ENCODE measurements around the gene CDH13.

Gene CDH13

GRCh38 chr16:82833378-82833993, 206.7 kb downstream of the CDH13 start:
- in situ Hi-C loops (cut with MboI; ENCODE audit: low sequenced_read_pairs), result no loop called here

DNA sequence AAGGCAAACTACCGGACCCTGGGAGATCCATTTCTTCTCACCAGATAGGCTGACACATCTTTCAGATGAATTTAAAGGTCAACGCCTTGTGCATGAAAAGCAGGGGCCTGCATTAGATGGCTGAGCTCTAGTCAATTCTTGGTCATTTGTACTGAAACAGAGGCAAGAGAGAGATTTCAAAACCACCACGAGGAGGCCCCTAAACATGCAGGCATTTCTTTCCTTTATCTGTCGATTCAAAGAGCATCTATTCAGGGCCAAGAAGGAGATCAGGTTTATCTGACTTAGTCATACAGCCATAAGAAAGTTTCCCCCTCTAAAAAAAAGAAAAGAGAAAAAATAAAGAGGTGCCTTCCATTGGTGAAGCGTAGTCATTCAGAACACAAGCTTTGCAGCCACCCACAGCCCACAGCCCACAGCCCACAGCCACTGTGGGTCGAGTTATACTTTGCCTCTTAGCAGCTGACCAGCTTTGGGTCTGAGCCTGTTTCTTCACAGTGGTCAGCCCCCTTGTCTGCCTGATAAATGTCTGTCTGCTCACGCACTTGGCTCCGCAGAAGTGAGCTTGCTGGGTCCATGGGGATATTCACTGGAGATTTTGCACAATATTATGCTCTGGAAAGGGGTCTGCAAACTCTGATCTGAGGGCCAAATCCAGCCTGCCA, 207.5 kb downstream of the CDH13 start:
- in situ Hi-C loops (cut with MboI; ENCODE audit: low sequenced_read_pairs), result no loop called here

GRCh38 chr16:82835487-82836155, 208.9 kb downstream of the CDH13 start:
- in situ Hi-C loops (cut with MboI; ENCODE audit: low sequenced_read_pairs), result no loop called here

DNA sequence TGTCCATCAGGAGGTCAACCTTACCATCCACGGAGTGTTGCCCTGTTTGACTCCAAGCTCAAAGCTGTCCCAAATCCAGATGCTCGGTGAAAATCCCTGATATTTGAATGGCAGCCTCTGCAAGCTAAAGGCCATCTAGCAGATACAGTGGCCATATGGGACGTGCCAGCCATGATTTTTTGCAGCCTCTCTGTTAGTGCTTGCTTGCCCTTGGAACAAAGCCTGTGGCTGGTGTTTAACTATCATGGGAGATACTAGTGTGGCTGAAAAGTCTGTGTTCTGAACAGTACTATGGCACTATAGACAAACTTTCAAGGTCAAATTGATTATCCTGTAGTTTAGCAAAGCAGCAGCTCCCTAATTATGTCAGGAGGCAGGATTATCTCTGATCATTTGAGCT, 214.3 kb downstream of the CDH13 start:
- in situ Hi-C loops (cut with MboI; ENCODE audit: low sequenced_read_pairs), result no loop called here

DNA sequence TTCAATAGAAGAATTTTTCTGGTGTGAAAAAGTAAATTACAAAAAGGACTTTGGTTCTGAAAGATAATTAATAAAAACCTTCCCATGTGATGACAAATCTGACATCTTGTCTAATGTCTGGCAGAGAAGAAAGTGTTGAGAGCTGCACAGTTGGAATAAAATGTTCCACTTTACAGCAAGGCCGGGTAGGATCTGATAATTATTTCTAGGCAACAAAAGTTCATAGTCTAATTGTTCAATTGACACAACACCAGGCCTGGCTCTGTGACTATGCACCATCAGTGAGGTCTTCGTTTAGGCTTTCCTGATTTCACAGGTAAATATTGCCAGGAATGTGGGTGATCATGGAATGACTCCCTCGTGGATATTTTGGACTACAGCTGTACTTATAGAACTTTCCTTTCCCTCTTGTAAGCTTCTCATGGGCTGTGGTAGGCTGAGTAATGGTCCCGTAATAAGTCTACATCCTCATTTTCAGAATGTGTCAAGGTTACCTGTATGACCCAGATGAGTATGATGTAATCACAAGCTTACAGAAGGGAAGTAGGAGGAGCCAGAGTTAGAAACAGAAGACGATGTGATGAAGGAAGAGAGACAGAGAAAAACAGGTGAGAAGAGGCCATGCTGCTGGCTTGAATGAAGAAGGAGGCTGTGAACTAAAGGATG, 217.0 kb downstream of the CDH13 start:
- in situ Hi-C loops (cut with MboI; ENCODE audit: low sequenced_read_pairs), result no loop called here

- in situ Hi-C loops (cut with MboI; ENCODE audit: low sequenced_read_pairs), result no loop called here
These were observed 218.3 kb downstream of the CDH13 start for GRCh38 chr16:82845116-82845515.

GRCh38 chr16:82846806-82847205, 220.0 kb downstream of the CDH13 start:
- in situ Hi-C loops (cut with MboI; ENCODE audit: low sequenced_read_pairs), result no loop called here

- in situ Hi-C loops (cut with MboI; ENCODE audit: low sequenced_read_pairs), result no loop called here
These were observed 221.2 kb downstream of the CDH13 start for GRCh38 chr16:82848013-82848412.

DNA sequence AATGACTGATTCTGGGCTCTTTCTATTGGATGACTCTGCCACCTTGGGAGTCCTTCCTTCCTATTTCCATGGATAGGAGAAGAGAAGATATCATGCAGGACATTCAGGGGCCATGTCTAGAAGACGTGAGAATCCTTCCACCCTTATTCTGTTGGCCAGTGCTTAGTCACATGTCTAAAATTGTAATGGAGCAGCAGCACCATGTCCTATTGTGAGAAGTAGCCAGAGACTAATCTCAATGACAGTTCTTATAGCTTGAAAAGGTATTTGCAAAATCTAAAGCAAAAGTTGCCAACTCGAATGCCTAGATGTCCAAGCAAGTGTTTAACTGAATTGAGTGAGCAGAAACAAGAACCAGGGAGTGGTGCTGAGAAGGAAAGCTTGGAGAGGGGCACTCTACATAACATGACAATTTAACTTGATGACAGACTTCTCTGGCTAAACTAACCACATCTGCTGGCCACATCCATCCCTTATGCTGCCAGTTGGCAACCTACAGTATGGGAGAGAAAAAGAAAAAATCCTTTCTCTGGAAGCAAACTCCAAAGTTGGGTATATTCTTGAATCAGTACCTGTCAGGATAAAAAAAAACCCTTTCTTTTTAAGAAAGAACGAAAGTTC, 225.7 kb downstream of the CDH13 start:
- in situ Hi-C loops (cut with MboI; ENCODE audit: low sequenced_read_pairs), result no loop called here

GRCh38 chr16:82855471-82855870, 228.7 kb downstream of the CDH13 start:
- in situ Hi-C loops (cut with MboI; ENCODE audit: low sequenced_read_pairs), result no loop called here

DNA sequence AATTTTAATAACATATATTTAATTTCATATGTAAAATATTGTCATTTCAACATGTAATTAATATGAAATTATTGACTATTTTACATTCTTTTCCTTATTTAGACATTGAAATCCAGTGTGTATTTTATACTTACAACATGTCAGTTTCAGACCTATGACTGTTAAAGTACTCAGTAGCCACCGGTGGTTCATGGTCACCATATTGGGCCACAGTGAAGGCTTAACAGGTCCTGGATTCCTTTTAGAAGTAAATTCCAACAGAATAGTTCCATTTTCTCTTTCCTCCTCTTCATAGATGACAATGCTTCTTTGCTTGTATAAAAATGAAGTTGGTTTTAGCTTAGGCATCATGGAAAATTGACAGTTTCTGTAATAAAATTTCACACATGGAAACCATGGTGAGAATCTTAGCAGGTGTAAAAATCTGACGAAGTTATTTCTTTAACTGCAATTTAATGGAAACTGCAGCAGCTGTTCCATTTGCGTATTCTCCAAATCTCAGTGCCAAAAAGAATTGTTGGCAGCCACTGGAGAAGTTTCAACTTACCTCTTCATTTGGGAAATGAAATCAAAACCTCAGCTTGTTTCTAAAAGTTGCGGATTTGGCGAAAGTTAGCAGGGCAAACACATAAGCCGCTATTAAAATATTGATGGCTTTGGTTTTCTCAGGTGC, 231.1 kb downstream of the CDH13 start:
- in situ Hi-C loops (cut with MboI; ENCODE audit: low sequenced_read_pairs), result no loop called here

- in situ Hi-C loops (cut with MboI; ENCODE audit: low sequenced_read_pairs), result no loop called here
These were observed 232.9 kb downstream of the CDH13 start for GRCh38 chr16:82859662-82860061.

- in situ Hi-C loops (cut with MboI; ENCODE audit: low sequenced_read_pairs), result no loop called here
These were observed 233.3 kb downstream of the CDH13 start for GRCh38 chr16:82860071-82860470.

DNA sequence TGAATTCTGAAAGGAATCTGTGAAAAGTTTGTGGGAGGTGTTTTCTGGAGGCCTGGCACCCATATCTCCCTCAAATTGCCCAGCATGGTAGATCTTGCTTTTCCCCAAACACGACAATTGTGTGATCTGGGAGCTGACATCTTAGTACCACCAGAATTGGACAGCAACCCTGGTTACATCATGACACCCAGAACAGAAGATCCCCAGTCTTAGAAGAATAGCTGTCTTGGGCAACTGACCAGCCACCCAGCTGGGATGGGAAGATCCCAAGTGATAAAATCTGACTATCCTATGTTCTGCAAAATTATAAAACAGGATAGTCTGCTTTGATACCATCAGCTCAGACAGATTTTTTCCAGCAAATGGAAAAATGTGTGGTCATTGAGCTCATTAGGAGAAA, 235.3 kb downstream of the CDH13 start:
- in situ Hi-C loops (cut with MboI; ENCODE audit: low sequenced_read_pairs), result no loop called here

- in situ Hi-C loops (cut with MboI; ENCODE audit: low sequenced_read_pairs), result no loop called here
These were observed 237.7 kb downstream of the CDH13 start for GRCh38 chr16:82864332-82865040.

DNA sequence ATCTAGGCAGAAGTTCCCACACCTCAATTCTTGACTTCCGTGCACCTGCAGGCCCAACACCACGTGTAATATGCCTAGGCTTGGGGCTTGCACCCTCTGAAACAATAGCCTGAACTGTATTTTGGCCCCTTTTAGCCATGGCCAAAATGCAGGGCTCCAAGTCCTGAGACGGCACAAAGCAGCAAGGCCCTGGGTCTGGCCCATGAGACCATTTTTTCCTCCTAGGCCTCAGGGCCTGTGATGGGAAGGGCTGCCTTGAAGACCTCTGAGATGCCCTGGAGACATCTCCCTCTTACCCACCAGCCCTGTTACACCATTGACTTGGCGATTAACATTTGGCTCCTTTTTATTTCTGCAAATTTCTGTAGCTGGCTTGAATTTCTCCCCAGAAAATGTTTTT, 238.6 kb downstream of the CDH13 start:
- in situ Hi-C loops (cut with MboI; ENCODE audit: low sequenced_read_pairs), result no loop called here

DNA sequence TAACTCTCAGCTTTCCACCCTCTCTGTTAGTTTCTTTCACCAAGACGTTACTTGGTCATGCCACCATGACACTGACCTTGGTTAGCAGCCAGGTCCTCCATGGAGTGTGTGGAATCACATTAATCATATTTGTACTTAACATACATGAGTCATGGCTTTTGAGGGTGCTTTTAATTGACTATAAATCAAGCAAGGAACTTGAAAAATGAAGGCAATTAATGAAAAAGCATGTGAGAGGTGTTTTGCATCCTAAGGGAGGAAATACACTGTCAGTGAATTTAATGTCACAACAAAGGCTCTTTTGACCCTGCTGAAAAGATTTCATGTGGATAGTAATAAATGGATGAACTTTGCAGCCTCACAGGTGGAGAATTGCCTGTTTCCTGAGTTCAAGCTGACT, 240.7 kb downstream of the CDH13 start:
- in situ Hi-C loops (cut with MboI; ENCODE audit: low sequenced_read_pairs), result no loop called here

DNA sequence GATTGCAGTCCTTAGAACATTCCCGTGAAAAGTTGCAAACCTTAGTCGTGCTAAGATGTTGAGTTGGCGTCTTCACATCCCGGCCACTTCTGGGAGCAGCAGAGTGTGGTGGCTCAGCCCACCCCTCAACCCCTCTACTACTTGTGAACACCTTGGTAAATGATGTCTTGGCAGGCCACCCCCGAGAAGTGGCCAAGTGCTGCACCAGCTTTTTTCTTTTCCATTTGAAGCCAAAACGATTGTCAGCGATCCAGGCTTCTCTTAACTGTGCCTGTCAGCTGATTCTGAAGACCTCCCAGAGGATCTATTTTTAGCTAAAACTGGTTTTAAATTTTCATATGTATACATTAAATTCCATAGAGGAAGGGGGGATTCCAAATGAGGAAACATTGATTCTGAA, 247.5 kb downstream of the CDH13 start:
- in situ Hi-C loops (cut with MboI; ENCODE audit: low sequenced_read_pairs), result no loop called here

- in situ Hi-C loops (cut with MboI; ENCODE audit: low sequenced_read_pairs), result no loop called here
These were observed 247.9 kb downstream of the CDH13 start for GRCh38 chr16:82874672-82875071.

- in situ Hi-C loops (cut with MboI; ENCODE audit: low sequenced_read_pairs), result no loop called here
These were observed 250.2 kb downstream of the CDH13 start for GRCh38 chr16:82876951-82877350.
